Neutrophil (primary cell): Measurements from ENCODE around the gene SF3B1.
A peak's percentile ranks its signal among the peaks of the same experiment; 100 is the strongest.

ENCODE experiments used
- H3K27ac ChIP-seq: fragments of 200-600 bp; sonication (generic); 2 replicates; pipeline ENCODE4 v1.5.1; 2016; ENCODE audit warnings: mild to moderate bottlenecking, moderate library complexity
- H3K27me3 ChIP-seq: fragments of 200-600 bp; sonication (generic); 2 replicates; pipeline ENCODE4 v1.6.0; 2016; ENCODE audit warnings: mild to moderate bottlenecking
- H3K36me3 ChIP-seq: fragments of 200-600 bp; sonication (generic); 2 replicates; pipeline ENCODE4 v1.5.1; 2017
- H3K4me1 ChIP-seq, 2 experiments: fragments of 200-600 bp in 1 of 2; sonication (generic) in 1 of 2; 1 replicate in 1 of 2; 2 replicates in 1 of 2; pipeline versions ENCODE4 v1.5.1 to v1.6.1; 2013 to 2016; ENCODE audit warnings: low read depth in 1 of 2, low read length in 1 of 2, mild to moderate bottlenecking in 1 of 2, moderate library complexity in 1 of 2; ENCODE audit not compliant: control insufficient read depth in 1 of 2, insufficient read depth in 1 of 2
- H3K4me3 ChIP-seq, 2 experiments: fragments of 200-600 bp in 1 of 2; sonication (generic) in 1 of 2; 1 replicate in 1 of 2; 2 replicates in 1 of 2; pipeline ENCODE4 v1.5.1; 2013 to 2016; ENCODE audit warnings: low read depth in 1 of 2, low read length in 1 of 2, mild to moderate bottlenecking in 1 of 2, moderate library complexity in 1 of 2
- H3K9me3 ChIP-seq: fragments of 200-600 bp; sonication (generic); 2 replicates; pipeline ENCODE4 v1.5.1; 2016
- TF ChIP-seq, protein P1 (sequence below): fragments of 200-600 bp; sonication (generic); IDR thresholded peaks from 2 replicates; pipeline ENCODE4 v1.5.1; 2016; ENCODE audit warnings: antibody characterized with exemption

The SF3B1 gene

GRCh38 chr2:197464175-197464574 is 29.3 kb upstream of the SF3B1 start:
- peaks cover 84% of the 10 kb centered on the region for H3K36me3 ChIP-seq
- TF ChIP-seq, protein P1, sequence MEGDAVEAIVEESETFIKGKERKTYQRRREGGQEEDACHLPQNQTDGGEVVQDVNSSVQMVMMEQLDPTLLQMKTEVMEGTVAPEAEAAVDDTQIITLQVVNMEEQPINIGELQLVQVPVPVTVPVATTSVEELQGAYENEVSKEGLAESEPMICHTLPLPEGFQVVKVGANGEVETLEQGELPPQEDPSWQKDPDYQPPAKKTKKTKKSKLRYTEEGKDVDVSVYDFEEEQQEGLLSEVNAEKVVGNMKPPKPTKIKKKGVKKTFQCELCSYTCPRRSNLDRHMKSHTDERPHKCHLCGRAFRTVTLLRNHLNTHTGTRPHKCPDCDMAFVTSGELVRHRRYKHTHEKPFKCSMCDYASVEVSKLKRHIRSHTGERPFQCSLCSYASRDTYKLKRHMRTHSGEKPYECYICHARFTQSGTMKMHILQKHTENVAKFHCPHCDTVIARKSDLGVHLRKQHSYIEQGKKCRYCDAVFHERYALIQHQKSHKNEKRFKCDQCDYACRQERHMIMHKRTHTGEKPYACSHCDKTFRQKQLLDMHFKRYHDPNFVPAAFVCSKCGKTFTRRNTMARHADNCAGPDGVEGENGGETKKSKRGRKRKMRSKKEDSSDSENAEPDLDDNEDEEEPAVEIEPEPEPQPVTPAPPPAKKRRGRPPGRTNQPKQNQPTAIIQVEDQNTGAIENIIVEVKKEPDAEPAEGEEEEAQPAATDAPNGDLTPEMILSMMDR, result no peak

GRCh38 chr2:197461057-197461456 is 26.2 kb upstream of the SF3B1 start:
- H3K36me3 ChIP-seq, result peaks cover 61% of the 10 kb centered on the region
- no peaks in the 10 kb centered on the region for H3K27me3 ChIP-seq
- no peaks in the 10 kb centered on the region for H3K9me3 ChIP-seq
- H3K4me1 ChIP-seq, result peaks cover 0 to 4% of the 10 kb centered on the region in 2 experiments
- no peak overlapping the region for H3K4me3 ChIP-seq
- TF ChIP-seq, protein P1, result no peak
- no peak overlapping the region for H3K27ac ChIP-seq

More at GRCh38 chr2:197464175-197464574, 29.3 kb upstream of the SF3B1 start:
- Histone ChIP-seq H3K27me3 (no peaks in the 10 kb centered on the region), H3K4me3 (no peak overlapping the region), H3K4me1 (no peaks in the 10 kb centered on the region), H3K9me3 (no peaks in the 10 kb centered on the region), H3K27ac (peak overlapping the region; percentile 23)

- Histone ChIP-seq H3K36me3 (peaks cover 57% of the 10 kb centered on the region), H3K4me3 (no peak overlapping the region), H3K27me3 (no peaks in the 10 kb centered on the region), H3K4me1 (peaks cover 0 to 4% of the 10 kb centered on the region in 2 experiments), H3K27ac (no peak overlapping the region), H3K9me3 (no peaks in the 10 kb centered on the region)
- TF ChIP-seq, protein P1, result no peak
These were observed 25.8 kb upstream of the SF3B1 start for GRCh38 chr2:197460649-197461048.

DNA sequence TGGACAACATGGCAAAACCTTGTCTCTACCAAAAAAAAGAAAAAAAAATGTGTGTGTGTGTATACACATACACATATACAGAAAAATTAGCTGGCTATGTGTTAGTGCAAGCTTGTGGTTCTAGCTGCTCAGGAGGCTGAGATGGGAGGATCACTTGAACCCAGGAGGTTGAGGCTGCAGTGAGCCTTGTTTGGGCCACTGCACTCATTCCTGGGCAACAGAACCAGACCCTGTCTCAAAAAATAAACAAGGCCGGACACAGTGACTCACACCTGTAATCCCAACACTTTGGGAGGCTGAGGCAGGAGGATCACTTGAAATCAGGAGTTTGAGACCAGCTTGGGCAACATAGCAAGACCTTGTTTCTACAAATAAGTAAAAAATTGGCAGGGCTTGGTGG is 20.6 kb upstream of the SF3B1 start:
- H3K36me3 ChIP-seq, result peaks cover 12% of the 10 kb centered on the region
- H3K27ac ChIP-seq, result no peak overlapping the region
- peaks cover 20 to 21% of the 10 kb centered on the region in 2 experiments for H3K4me1 ChIP-seq
- no peaks in the 10 kb centered on the region for H3K27me3 ChIP-seq
- H3K9me3 ChIP-seq, result no peaks in the 10 kb centered on the region
- TF ChIP-seq, protein P1, result no peak
- no peak overlapping the region for H3K4me3 ChIP-seq

DNA sequence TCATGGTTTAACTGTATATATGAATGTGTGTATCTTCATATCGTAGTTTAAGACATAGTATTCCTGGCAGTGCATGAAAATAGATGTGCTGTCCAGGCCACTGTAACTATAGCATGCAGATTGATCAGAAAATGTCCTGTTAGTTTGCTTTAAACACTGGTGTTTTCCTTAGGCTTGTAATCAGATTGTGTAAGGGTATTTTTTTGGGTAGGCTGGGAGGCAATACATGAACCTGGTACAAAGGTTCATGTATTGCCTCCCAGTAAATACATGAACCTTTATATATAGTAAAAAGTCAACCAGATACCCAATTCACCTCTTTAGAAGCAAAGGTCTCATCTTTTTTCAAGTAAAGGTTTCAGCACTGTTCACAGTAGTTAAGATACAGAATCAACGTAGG is 20.1 kb upstream of the SF3B1 start:
- Histone ChIP-seq H3K27ac (peak overlapping the region; percentile 97), H3K36me3 (peaks cover 7% of the 10 kb centered on the region), H3K9me3 (no peaks in the 10 kb centered on the region), H3K4me3 (peak overlapping the region; percentile 83 to 94), H3K27me3 (no peaks in the 10 kb centered on the region), H3K4me1 (peaks cover 20 to 21% of the 10 kb centered on the region in 2 experiments)
- TF ChIP-seq, protein P1, result no peak
